HT1080 (cell line): Measurements from ENCODE around the gene SLC26A3. TPM values are rescaled to one million over a fixed set of nuclear protein-coding genes. Genes with fewer than 3 reads are reported as not detected.
"Not testable (repeated sequence)": the region's sequence is repeated elsewhere in the genome, so short reads cannot be mapped to it uniquely, and the experiment has no call there.

ENCODE experiments used
- DNase-seq: peaks from one replicate; pipeline ENCODE4 v3.0.0-alpha.2; 2015; ENCODE audit warnings: low read depth
- polyA plus RNA-seq, 2 experiments: library from polyadenylated mRNA; depleted of rRNA; stranded (reverse); fragments of >200 nt; gene quantifications; 2 replicates each; pipeline ENCODE4 v1.2.3, GENCODE V29; 2015
- total RNA-seq: library from RNA; depleted of rRNA; stranded (reverse); fragments of >200 nt; shearing (Covaris generic); gene quantifications from 2 replicates; pipeline ENCODE4 v1.2.3, GENCODE V29; 2014; rRNA removed

The SLC26A3 gene
- total RNA-seq: not detected in 2 replicates
- not detected in 2 replicates for polyA plus RNA-seq (2015; cell fraction: cytosol; rRNA removed)
- not detected in 2 replicates for polyA plus RNA-seq (2015; cell fraction: nucleus; rRNA removed)

DNA sequence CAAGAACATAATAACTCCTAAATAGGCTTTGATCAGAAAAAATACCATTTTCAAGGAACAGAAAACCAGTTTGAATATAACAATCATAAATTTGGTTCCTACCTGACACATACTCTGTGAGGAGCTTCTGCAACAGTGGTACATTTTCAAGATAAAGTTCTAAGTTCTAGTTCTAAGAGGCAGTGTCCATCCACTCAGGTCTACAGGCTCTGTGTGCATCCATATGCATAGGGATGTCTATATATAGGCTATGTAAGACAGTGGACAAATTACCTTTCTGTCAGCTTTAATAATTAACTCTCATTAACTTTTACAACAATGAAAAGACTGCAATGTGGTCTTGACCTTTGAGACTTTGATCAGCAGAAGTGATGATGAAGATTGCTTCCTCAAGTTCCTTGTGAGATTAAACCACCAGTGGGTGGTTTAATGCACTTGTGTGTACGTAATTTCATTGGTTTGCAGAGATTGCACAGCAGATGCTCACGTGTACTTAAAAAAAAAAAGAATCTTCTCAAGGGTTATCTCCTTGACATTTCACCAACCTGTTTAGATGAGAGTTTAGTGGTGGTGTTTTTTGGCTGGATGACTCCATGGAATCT is at the start of gene SLC26A3:
SLC26A3 (minus strand) TSS at position 215 of the 602 bp plus-strand sequence. CDS start 8,714 bp downstream, outside the sequence.
- DNase-seq: no peak

- no peak for DNase-seq
Observed at GRCh38 chr7:107850643-107851042, 47.6 kb upstream of the SLC26A3 start.

DNA sequence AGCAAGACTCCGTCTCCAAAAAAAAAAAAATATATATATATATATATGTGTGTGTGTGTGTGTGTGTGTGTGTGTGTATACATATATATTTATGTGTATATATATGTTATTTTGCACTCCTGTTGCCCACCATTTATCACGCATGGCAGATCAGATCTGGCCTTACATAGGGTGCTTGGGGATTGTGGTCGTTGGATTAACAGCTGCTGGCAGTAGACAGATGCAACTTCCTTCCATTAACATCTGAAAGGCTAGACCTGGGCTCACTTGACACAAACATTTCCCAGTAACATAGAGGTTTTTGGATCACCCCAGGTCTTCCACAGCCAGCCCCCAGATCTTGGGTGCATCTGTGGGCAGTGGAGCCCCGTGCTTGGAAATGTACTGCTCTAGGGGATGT is 47.2 kb upstream of the SLC26A3 start:
- DNase-seq: no peak

- not testable (repeated sequence) for DNase-seq
Observed at GRCh38 chr7:107848211-107848610, 45.2 kb upstream of the SLC26A3 start.

DNA sequence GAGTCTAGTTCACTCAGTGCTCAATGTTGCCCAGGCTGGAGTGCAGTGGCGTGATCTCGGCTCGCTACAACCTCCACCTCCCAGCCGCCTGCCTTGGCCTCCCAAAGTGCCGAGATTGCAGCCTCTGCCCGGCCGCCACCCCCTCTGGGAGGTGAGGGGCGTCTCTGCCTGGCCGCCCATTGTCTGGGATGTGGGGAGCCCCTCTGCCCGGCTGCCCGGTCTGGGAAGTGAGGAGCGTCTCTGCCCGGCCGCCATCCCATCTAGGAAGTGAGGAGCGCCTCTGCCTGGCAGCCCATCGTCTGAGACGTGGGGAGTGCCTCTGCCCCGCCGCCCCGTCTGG is 44.8 kb upstream of the SLC26A3 start:
- DNase-seq: not testable (repeated sequence)

DNA sequence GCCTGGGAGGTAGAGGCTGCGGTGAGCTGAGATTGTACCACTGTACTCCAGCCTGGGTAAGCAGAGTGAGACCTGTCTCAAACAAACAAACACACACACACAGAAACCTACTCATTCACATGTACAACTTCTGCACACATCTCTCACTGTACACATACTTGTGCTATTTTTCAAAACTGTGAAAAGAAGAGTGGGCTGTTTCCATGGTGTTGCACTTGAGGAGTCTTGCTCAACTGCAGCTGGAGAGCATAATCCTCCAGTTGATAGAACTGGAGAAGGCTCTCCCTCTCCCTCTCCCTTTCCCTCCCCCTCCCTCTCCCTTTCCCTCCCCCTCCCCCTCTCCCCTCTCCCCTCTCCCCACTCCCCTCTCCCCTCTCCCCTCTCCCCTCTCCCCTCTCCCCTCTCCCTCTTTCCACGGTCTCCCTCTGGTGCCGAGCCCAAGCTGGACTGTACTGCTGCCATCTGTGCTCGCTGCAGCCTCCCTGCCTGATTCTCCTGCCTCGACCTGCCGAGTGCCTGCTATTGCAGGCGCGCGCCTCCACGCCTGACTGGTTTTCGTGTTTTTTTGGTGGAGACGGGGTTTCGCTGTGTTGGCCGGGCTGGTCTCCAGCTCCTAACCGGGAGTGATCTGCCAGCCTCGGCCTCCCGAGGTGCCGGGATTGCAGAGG is 44.3 kb upstream of the SLC26A3 start:
- no peak for DNase-seq

- DNase-seq: no peak
Observed at GRCh38 chr7:107846324-107846723, 43.3 kb upstream of the SLC26A3 start.

DNA sequence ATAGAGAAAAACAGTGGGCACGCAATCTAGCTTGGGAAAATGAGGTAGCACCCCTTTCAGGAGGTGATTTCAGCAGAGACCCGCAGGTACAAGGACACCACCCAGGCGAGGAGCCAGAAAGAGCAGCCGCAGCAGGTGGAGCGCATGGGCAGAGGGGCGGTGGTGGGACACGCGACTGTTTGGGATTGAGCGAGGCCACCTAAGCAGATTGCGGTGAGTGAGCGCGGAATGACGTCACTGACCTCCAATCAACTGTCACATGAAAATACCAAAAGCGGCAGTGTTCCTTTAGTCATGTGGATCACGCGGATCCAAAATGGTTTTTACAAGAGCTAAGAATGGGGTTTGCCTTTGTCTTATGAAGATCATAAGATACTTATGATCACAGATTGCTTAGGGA is 40.2 kb upstream of the SLC26A3 start:
- no peak for DNase-seq

- no peak for DNase-seq
Observed at GRCh38 chr7:107842213-107842612, 39.2 kb upstream of the SLC26A3 start.

GRCh38 chr7:107838816-107839565 is 36.0 kb upstream of the SLC26A3 start:
- no peak for DNase-seq

DNA sequence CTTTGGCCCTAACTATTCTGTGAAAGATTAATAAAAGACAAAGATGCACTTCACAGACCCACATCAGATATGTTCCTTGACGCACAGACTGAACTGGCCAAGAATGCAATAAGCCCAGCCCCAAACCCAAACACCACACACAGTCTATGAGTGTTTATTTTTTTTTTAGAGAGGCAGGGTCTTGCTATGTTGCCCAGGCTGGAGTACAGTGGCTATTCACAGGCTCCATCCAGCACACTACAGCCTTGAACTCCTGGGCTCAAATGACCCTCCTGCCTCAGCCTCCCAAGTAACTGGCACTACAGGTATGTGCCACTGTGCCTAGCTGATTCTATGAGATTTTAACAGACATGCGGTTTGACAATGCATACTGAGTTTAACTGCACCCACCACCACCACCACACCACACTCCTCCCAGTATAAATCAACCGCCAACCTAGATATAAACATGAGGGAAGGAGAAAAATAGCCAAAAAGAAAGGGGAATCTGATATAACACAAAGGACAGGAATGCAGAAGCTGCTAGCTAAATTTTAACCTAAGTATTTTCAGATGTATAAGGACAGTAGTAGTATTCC is 35.1 kb upstream of the SLC26A3 start:
- DNase-seq: no peak

DNA sequence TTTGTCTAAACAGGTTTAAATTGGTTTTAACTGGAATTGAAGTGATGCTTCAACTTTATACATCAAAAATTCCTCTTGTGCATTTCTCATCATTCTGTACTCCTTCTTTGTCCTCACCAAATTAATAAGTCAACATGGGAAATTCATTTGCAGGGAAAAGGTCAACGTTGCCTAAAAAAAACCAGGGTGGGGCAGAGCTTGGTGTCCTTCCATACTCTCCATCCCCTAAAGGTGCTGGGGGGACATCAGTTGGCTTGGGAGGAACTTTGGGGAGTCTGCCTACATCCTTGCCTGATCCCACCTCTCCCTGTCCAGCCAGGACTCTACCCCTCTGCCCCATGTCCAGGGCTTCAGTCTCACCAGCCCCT is 34.1 kb upstream of the SLC26A3 start:
- no peak for DNase-seq

DNA sequence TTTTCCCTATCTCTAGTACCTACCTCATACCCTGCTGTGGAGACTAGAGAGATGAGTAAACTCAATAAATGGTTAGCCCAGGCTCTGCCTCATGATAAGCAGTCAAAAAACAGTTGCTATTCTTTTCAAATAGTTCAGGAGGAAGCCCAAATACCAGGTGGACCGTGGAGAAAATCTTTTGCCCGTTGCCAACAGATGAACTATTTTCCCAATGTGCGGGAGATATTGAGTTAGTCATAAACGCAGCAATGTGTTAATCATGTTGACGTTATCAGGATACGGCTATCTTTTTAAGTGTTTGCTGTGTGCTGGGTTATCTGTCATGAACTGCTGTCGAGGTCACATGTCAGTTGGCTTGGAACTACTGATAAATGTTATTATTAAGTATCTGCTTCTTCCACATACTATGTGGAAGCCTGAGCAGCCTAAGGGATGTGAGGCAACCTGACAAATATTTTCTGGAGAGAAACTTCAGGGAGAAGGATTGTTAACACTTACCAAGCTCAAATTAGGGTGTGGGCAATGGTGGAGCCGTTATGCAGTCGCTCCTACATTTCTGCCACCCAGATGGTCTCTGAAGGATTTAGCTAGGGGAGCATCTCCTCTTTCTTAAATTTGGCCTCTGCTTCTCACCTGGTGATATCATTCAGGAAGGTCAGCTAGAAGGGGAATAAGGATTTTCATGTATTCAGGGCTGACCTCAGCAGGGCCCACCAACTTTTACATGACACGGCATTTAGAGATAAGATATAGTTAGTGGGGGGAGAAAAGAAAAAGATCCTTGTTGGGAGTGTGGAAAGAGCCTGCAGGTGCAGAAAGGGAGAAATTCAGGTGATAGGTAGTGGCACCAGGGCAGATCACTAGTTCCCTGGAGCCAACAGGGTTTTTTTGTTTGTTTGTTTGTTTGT is 33.5 kb upstream of the SLC26A3 start:
- DNase-seq: no peak

GRCh38 chr7:107834401-107834800 is 31.4 kb upstream of the SLC26A3 start:
- DNase-seq: no peak

DNA sequence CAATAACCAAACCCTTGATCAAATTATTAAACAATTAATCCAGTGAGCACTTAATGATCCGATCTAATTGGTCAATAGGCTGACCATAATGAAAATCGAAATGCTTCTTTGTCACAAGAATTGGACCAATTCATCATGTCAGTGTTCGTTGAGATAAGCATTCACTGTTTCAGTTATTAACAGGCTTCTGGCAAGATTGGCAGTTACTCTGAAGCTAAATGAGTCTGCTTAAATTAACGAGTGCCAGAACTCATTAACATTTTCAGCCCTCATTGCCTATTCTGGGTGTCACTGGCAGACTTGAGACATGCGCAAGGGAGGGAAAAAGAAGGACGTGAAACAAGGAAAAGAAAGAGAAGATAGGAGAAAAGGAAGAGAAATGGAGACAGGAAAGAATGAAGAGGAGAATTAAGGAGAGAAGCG is 30.7 kb upstream of the SLC26A3 start:
- DNase-seq: no peak

- DNase-seq: no peak
Observed at GRCh38 chr7:107830420-107830819, 27.4 kb upstream of the SLC26A3 start.

DNA sequence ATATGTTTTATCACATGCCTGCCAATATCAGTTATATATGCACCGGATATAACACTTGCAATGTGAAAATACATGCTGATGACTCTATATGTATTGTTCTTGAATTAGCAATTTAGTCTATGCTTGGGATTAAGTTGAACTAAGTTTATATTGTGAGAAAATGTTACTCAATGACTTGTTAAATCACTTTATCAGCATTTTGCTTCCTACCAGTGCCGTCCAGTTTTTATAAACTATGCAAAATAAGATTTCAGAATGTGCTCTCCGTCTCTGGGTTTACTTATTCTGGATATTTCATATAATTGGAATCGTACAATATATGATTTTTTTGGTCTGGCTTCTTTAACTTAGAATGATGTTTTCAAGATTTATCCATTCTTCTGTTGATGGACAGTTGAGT is 25.5 kb upstream of the SLC26A3 start:
- no peak for DNase-seq

DNA sequence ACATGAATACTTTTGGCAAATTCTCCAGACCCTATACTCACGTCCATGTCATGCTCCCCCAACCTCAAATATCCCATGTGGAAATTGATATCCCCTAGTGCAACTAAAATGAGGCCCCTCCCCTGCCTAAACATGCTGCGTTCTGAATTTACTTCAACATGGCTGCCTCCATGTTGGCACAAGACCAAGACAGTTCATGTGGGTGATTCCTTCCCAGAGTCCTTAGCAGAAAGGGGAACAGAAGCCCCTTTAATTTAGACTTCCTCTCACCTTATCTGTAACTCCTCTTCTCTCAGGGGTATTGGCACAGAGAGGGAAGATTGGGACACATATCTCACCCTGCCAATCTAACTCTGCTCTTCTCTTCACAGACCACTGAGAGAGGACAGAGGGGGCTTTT is 24.5 kb upstream of the SLC26A3 start:
- DNase-seq: no peak

DNA sequence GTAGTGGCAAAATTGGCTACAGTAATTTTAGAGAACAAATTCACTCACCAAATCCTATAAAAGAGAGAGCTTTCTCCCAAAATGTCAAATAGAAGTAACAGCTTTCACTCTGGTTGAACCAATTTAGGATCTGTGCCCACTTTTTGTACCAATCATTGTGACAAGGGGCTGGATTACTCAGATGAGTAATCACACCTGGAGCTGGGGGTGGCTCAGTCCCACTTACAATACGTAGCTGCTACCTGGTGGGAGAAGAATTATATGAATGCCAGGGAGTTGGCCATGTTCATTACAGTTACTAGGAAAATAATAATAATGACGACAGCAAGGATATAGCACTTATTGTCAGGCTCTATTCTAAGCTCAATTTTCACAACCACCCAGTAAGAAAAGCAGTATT is 23.4 kb upstream of the SLC26A3 start:
- DNase-seq: no peak

DNA sequence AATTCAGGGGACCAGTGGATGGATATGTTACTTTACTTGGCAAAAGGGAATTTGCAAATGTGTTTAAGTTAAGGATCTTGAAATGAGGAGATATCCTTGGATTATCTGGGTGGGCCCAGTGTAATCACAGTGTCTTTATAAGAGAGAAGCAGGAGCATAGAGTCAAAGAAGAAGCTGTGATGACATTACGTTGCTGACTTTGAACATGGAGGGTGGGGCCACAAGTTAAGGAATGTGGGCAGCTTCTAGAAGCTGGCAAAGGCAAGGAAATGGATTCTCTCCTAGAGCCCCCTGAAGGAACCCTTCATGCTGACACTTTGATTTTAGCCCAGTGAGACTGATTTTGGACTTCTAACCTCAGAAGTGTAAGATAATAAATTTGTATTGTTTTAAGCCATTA is 21.8 kb upstream of the SLC26A3 start:
- no peak for DNase-seq

- no peak for DNase-seq
Observed at GRCh38 chr7:107818622-107819021, 15.6 kb upstream of the SLC26A3 start.
